DOHH2 (cell line): ENCODE results near the gene ITCH.

ENCODE experiments used
- H3F3A ChIP-seq: fragments of 200-600 bp; sonication (generic), shearing (Covaris generic); 2 replicates; pipeline ENCODE4 v1.6.0; 2016; ENCODE audit warnings: antibody characterized with exemption, mild to moderate bottlenecking; ENCODE audit not compliant: control insufficient read depth, insufficient read depth
- H3K27ac ChIP-seq: fragments of 200-600 bp; sonication (generic); 2 replicates; pipeline ENCODE4 v1.5.1; 2014; ENCODE audit warnings: low read depth, mild to moderate bottlenecking, low read length, moderate library complexity
- H3K27me3 ChIP-seq: fragments of 200-600 bp; sonication (generic); 2 replicates; pipeline ENCODE4 v1.6.1; 2014; ENCODE audit warnings: mild to moderate bottlenecking, low read length, mixed read lengths; ENCODE audit not compliant: control insufficient read depth
- H3K36me3 ChIP-seq: fragments of 200-600 bp; sonication (generic); 2 replicates; pipeline ENCODE4 v1.6.1; 2014; ENCODE audit warnings: mild to moderate bottlenecking, low read length, moderate library complexity, mixed read lengths; ENCODE audit not compliant: control insufficient read depth
- H3K4me1 ChIP-seq: fragments of 200-600 bp; sonication (generic); 2 replicates; pipeline ENCODE4 v1.6.1; 2014; ENCODE audit warnings: mild to moderate bottlenecking, low read length, mixed read lengths; ENCODE audit not compliant: control insufficient read depth
- H3K4me2 ChIP-seq: fragments of 200-600 bp; sonication (generic); 2 replicates; pipeline ENCODE4 v1.6.0; 2014; ENCODE audit warnings: mild to moderate bottlenecking, low read length, moderate library complexity
- H3K4me3 ChIP-seq: fragments of 200-600 bp; sonication (generic); 2 replicates; pipeline ENCODE4 v1.5.1; 2014; ENCODE audit warnings: mild to moderate bottlenecking, low read length, mixed read lengths
- H3K79me2 ChIP-seq: fragments of 200-600 bp; sonication (generic); 2 replicates; pipeline ENCODE4 v1.6.1; 2014; ENCODE audit warnings: mild to moderate bottlenecking, low read length, mixed read lengths; ENCODE audit not compliant: control insufficient read depth
- H3K9me2 ChIP-seq: fragments of 200-600 bp; sonication (generic); replicated peaks from 2 replicates; pipeline ENCODE4 v1.6.1; 2014; ENCODE audit warnings: mild to moderate bottlenecking, low read length, mixed read lengths; ENCODE audit not compliant: control insufficient read depth
- H3K9me3 ChIP-seq: fragments of 200-600 bp; sonication (generic); 2 replicates; pipeline ENCODE4 v1.6.1; 2014; ENCODE audit warnings: antibody characterized with exemption, low read length, mixed read lengths; ENCODE audit not compliant: control insufficient read depth, insufficient read depth
- H4K20me1 ChIP-seq: fragments of 200-600 bp; sonication (generic); 2 replicates; pipeline ENCODE4 v1.6.0; 2014; ENCODE audit warnings: low read depth, mild to moderate bottlenecking, antibody characterized with exemption, low read length, moderate library complexity; ENCODE audit not compliant: control insufficient read depth, insufficient read depth
- CTCF ChIP-seq: fragments of 200-600 bp; sonication (generic); IDR thresholded peaks from one replicate; pipeline ENCODE4 v1.5.1; 2014; ENCODE audit warnings: antibody characterized with exemption, mild to moderate bottlenecking, low read depth, low read length; ENCODE audit not compliant: poor library complexity, severe bottlenecking
- EZH2phosphoT487 ChIP-seq: fragments of 200-600 bp; sonication (generic); IDR thresholded peaks from 2 replicates; pipeline ENCODE4 v1.6.1; 2017; ENCODE audit warnings: borderline replicate concordance, mild to moderate bottlenecking, antibody characterized with exemption, low read length, moderate library complexity, mixed read lengths

The ITCH gene

GRCh38 chr20:34363062-34363464 lies at the start of gene ITCH:
Gene ITCH (plus strand): TSS chr20:34363273. CDS start chr20:34393812, 30,539 bp downstream.
- Histone ChIP-seq H3K4me2 (peak within 1 kb of the TSS; percentile 81), H3K9me3 (no peaks in the 10 kb centered on the region), H3K4me1 (peaks cover 47% of the 10 kb centered on the region), H3K4me3 (peak within 1 kb of the TSS; percentile 86), H3F3A (no peaks in the 10 kb centered on the region), H3K79me2 (peaks cover 50% of the 10 kb centered on the region), H3K27me3 (no peaks in the 10 kb centered on the region), H3K27ac (peak within 1 kb of the TSS; percentile 29; the same call in 1 of the 2 replicates), H4K20me1 (peaks cover 17% of the 10 kb centered on the region; the same call in 1 of the 2 replicates), H3K9me2 (no peaks in the 10 kb centered on the region), H3K36me3 (peaks cover 13% of the 10 kb centered on the region)
- TF ChIP-seq CTCF (no peak), EZH2phosphoT487 (no peak)

GRCh38 chr20:34315236-34315635 lies 47.8 kb upstream of the ITCH start:
- no peaks in the 10 kb centered on the region for H3K36me3 ChIP-seq
- no peaks in the 10 kb centered on the region for H3K9me3 ChIP-seq
- no peaks in the 10 kb centered on the region for H3K9me2 ChIP-seq
- H3F3A ChIP-seq: no peaks in the 10 kb centered on the region
- H4K20me1 ChIP-seq: no peaks in the 10 kb centered on the region
- H3K4me3 ChIP-seq: no peak overlapping the region
- peaks cover 7% of the 10 kb centered on the region for H3K4me1 ChIP-seq
- TF ChIP-seq CTCF: no peak
- no peak for TF ChIP-seq EZH2phosphoT487
- no peak overlapping the region for H3K27ac ChIP-seq
- no peak overlapping the region for H3K4me2 ChIP-seq
- H3K79me2 ChIP-seq: no peaks in the 10 kb centered on the region
- H3K27me3 ChIP-seq: peaks cover 17% of the 10 kb centered on the region

GRCh38 chr20:34316196-34316814 lies 46.8 kb upstream of the ITCH start:
- H4K20me1 ChIP-seq: no peaks in the 10 kb centered on the region
- H3K4me2 ChIP-seq: no peak overlapping the region
- no peak overlapping the region for H3K27ac ChIP-seq
- no peaks in the 10 kb centered on the region for H3K9me2 ChIP-seq
- peaks cover 11% of the 10 kb centered on the region for H3K27me3 ChIP-seq
- peaks cover 7% of the 10 kb centered on the region for H3K4me1 ChIP-seq
- no peaks in the 10 kb centered on the region for H3K79me2 ChIP-seq
- TF ChIP-seq CTCF (no peak), EZH2phosphoT487 (no peak)
- H3K4me3 ChIP-seq: no peak overlapping the region
- no peaks in the 10 kb centered on the region for H3F3A ChIP-seq
- H3K36me3 ChIP-seq: no peaks in the 10 kb centered on the region
- no peaks in the 10 kb centered on the region for H3K9me3 ChIP-seq
